GM20000 (cell line): ENCODE results near the gene LRRC39.

Experiments
- DNase-seq: peaks from one replicate; pipeline ENCODE4 v3.0.0; 2012; ENCODE audit warnings: low spot score
- CTCF ChIP-seq: IDR thresholded peaks from 2 replicates; pipeline ENCODE4 v1.5.1; 2012; ENCODE audit warnings: mild to moderate bottlenecking, control low read depth; ENCODE audit errors: extremely low read depth, missing control alignments

The LRRC39 gene

GRCh38 chr1:100177295-100178041, 588 bp downstream of the LRRC39 start:
- TF ChIP-seq CTCF = no peak
- DNase-seq = no peak

DNA sequence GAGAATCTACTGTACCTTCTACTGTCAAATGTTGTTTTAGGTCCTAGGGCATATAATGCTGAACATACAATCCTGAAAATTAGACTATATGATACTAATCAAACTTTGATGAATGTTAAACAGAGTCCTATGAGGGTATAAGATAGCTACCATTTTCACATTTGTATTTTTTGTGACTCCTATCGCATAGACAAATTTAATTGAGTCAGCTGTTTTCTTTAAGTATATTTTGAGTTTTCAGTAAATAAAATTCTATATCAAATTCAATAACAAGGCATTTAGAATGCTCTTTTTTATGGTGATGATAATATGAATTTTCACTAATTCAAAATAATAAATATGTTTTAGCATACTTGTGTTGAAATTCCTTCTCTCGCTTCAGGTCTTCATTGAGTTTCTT, 10.0 kb downstream of the LRRC39 start:
- DNase-seq = no peak
- TF ChIP-seq CTCF = no peak

DNA sequence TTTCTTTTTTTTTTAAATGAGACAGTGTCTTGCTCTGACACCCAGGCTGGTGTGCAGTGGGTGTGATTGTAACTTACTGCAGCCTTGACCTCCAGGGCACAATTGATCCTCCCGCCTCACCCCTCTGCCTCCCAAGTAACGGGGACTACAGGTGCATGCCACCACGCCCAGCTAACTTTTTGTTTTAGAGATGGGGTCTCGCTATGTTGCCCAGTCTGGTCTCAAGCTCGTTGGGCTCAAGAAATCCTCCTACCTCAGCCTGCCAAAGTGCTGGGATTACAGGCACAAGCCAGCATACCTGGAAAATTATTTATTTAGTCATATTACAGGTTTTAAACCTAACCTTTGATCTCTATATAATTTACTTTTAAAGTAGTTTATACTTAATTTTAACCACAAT, 13.4 kb downstream of the LRRC39 start:
- no peak for DNase-seq
- TF ChIP-seq CTCF = no peak

DNA sequence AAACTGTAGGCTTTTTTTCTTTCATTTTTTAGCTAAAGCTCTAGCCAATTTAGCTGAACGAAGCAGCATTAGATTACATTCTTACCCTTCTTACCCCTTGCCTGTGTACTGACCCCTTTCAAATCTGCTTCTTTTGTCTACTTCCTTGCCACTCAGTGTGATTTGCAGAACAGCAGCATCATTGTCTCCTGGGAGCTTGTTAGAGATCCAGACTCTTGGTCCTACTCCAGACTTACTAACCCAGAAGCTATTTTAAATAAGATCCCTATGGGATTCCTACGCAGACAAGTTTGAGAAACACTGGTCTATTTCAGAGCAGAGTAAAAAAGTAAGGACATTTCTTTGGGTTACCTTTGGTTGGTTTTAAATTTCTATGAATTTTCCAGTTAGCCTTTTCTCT, 13.8 kb downstream of the LRRC39 start:
- DNase-seq = no peak
- no peak for TF ChIP-seq CTCF

DNA sequence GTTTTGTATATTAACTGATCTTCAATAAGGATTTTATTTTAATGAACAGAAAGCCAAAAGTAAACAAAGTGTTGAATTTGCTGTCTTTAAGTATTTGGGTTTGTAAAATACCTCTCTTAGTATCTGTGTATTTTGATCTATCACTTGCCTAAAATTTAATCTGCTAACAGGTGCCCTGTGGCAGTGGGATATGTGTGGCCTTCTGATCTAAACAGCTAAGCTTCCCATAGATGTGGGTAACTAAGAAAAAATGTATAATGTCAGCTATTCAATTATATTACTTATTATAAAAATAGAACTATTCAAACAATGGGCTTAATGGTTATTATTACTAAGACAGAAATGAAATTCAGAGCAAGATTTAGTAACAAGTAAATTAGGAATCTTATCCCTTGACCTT, 15.2 kb downstream of the LRRC39 start:
- DNase-seq = no peak
- no peak for TF ChIP-seq CTCF

GRCh38 chr1:100152271-100152670, 25.8 kb downstream of the LRRC39 start:
- TF ChIP-seq CTCF = no peak
- DNase-seq = peak; percentile 20

GRCh38 chr1:100151679-100152078, 26.4 kb downstream of the LRRC39 start:
- DNase-seq = no peak
- no peak for TF ChIP-seq CTCF
